Muscle of leg (tissue), 11 donors: ENCODE results near the gene CALM3. TPM values are rescaled to one million over a fixed set of nuclear protein-coding genes. Genes with fewer than 3 reads are reported as not detected.

Experiments used
- DNase-seq: peaks from one replicate; pipeline ENCODE4 v3.0.0; 2013
- H3K27ac ChIP-seq: one replicate; pipeline ENCODE4 v1.5.1; 2013; ENCODE audit warnings: mild to moderate bottlenecking, low read length, control low read depth
- H3K27me3 ChIP-seq: one replicate; pipeline ENCODE4 v1.6.1; 2013; ENCODE audit warnings: low read length; ENCODE audit not compliant: control insufficient read depth, insufficient read depth
- H3K36me3 ChIP-seq: one replicate; pipeline ENCODE4 v1.6.1; 2013; ENCODE audit warnings: low read length; ENCODE audit not compliant: control insufficient read depth, insufficient read depth
- H3K4me1 ChIP-seq: one replicate; pipeline ENCODE4 v1.6.1; 2013; ENCODE audit warnings: low read length; ENCODE audit not compliant: control insufficient read depth, insufficient read depth
- H3K4me3 ChIP-seq: one replicate; pipeline ENCODE4 v1.5.1; 2013; ENCODE audit warnings: low read length, control low read depth
- H3K9me3 ChIP-seq: replicated peaks from 2 replicates; pipeline ENCODE4 v1.6.1; 2013; ENCODE audit warnings: low read depth, low read length; ENCODE audit not compliant: control insufficient read depth
- WGBS: methylation state at CpG from one replicate; pipeline ENCODE4 v1.1.5; 2013; ENCODE audit warnings: missing lambda C conversion rate; ENCODE audit not compliant: insufficient coverage; 5-methylcytosine and 5-hydroxymethylcytosine counted together
- polyA plus RNA-seq, 8 donors: library from polyadenylated mRNA; unstranded; fragments of 120-200 nt; gene quantifications; one replicate each; pipeline versions ENCODE4 v1.2.1 to v1.2.3, GENCODE V29; 2013; ENCODE audit warnings: inconsistent platforms in 1 of 8, low replicate concordance in 1 of 8; ENCODE audit not compliant: insufficient read length in 8 of 8, insufficient read depth in 1 of 8
- total RNA-seq: library from RNA; stranded (reverse); fragments of 120-200 nt; gene quantifications from one replicate; pipeline ENCODE4 v1.2.4, GENCODE V29; 2013

Gene CALM3
- total and polyA plus RNA-seq, 9 donors = 70.8 to 288 (median 242) TPM

GRCh38 chr19:46646402-46646801 is 45.3 kb downstream of the CALM3 start:
- Histone ChIP-seq H3K4me3 (no peak overlapping the region), H3K4me1 (peaks cover 3% of the 10 kb centered on the region), H3K36me3 (peaks cover 7% of the 10 kb centered on the region), H3K9me3 (peaks cover 13% of the 10 kb centered on the region), H3K27me3 (peaks cover 29% of the 10 kb centered on the region), H3K27ac (no peak overlapping the region)
- DNase-seq = no peak
- WGBS = no CpG with 5 or more reads among the region's 3 CpGs

- peaks cover 29% of the 10 kb centered on the region for H3K27me3 ChIP-seq
- peak; percentile 18 for DNase-seq
Measured at GRCh38 chr19:46648060-46648960, 47.2 kb downstream of the CALM3 start.

GRCh38 chr19:46648961-46649960 is 48.1 kb downstream of the CALM3 start:
- H3K36me3 ChIP-seq = peaks cover 14% of the 10 kb centered on the region
- 39% methylated on average over 128 of the region's 144 CpGs for WGBS
- H3K4me3 ChIP-seq = no peak overlapping the region
- H3K9me3 ChIP-seq = peaks cover 13% of the 10 kb centered on the region
- no peak for DNase-seq
- peaks cover 29% of the 10 kb centered on the region for H3K27me3 ChIP-seq
- no peak overlapping the region for H3K27ac ChIP-seq
- peaks cover 3% of the 10 kb centered on the region for H3K4me1 ChIP-seq

More at GRCh38 chr19:46648060-46648960, 47.2 kb downstream of the CALM3 start:
- Histone ChIP-seq H3K36me3 (peaks cover 14% of the 10 kb centered on the region), H3K27ac (no peak overlapping the region), H3K4me1 (peaks cover 3% of the 10 kb centered on the region), H3K9me3 (peaks cover 13% of the 10 kb centered on the region), H3K4me3 (no peak overlapping the region)
- 47% methylated on average over 60 of the region's 63 CpGs for WGBS

- H3K4me3 ChIP-seq = no peak overlapping the region
- WGBS = 89% methylated on average over 5 of the region's 7 CpGs
- DNase-seq = no peak
- H3K27ac ChIP-seq = no peak overlapping the region
- peaks cover 13% of the 10 kb centered on the region for H3K9me3 ChIP-seq
- peaks cover 14% of the 10 kb centered on the region for H3K36me3 ChIP-seq
- no peaks in the 10 kb centered on the region for H3K4me1 ChIP-seq
- peaks cover 29% of the 10 kb centered on the region for H3K27me3 ChIP-seq
Measured at GRCh38 chr19:46650445-46650844, 49.3 kb downstream of the CALM3 start.

- H3K27ac ChIP-seq = peak overlapping the region; percentile 3
- WGBS = 27% methylated on average over 12 of the region's 16 CpGs
Measured at GRCh38 chr19:46654621-46655152, 53.6 kb downstream of the CALM3 start.

GRCh38 chr19:46656541-46656940 is 55.4 kb downstream of the CALM3 start:
- peaks cover 21% of the 10 kb centered on the region for H3K4me1 ChIP-seq
- DNase-seq = no peak
- no peaks in the 10 kb centered on the region for H3K9me3 ChIP-seq
- peaks cover 15% of the 10 kb centered on the region for H3K27me3 ChIP-seq
- H3K27ac ChIP-seq = no peak overlapping the region
- H3K4me3 ChIP-seq = no peak overlapping the region
- H3K36me3 ChIP-seq = peaks cover 7% of the 10 kb centered on the region
- 100% methylated on average over 1 of the region's 5 CpGs for WGBS

More at GRCh38 chr19:46654621-46655152, 53.6 kb downstream of the CALM3 start:
- DNase-seq = peak; percentile 60
- peaks cover 7% of the 10 kb centered on the region for H3K36me3 ChIP-seq
- no peaks in the 10 kb centered on the region for H3K9me3 ChIP-seq
- H3K27me3 ChIP-seq = peaks cover 19% of the 10 kb centered on the region
- H3K4me1 ChIP-seq = peaks cover 10% of the 10 kb centered on the region
- H3K4me3 ChIP-seq = no peak overlapping the region

- peaks cover 18% of the 10 kb centered on the region for H3K27me3 ChIP-seq
Measured at GRCh38 chr19:46659151-46660007, 58.2 kb downstream of the CALM3 start.

GRCh38 chr19:46660008-46660517 is 58.9 kb downstream of the CALM3 start:
- WGBS = 2% methylated on average over 7 of the region's 14 CpGs
- peaks cover 25% of the 10 kb centered on the region for H3K4me1 ChIP-seq
- H3K9me3 ChIP-seq = no peaks in the 10 kb centered on the region
- H3K27ac ChIP-seq = peak overlapping the region; percentile 85
- no peaks in the 10 kb centered on the region for H3K36me3 ChIP-seq
- DNase-seq = peak; percentile 78
- H3K4me3 ChIP-seq = peak overlapping the region; percentile 75
- peaks cover 18% of the 10 kb centered on the region for H3K27me3 ChIP-seq

More at GRCh38 chr19:46659151-46660007, 58.2 kb downstream of the CALM3 start:
- Histone ChIP-seq H3K4me1 (peaks cover 25% of the 10 kb centered on the region), H3K4me3 (peak overlapping the region; percentile 75), H3K27ac (peak overlapping the region; percentile 85), H3K36me3 (no peaks in the 10 kb centered on the region), H3K9me3 (no peaks in the 10 kb centered on the region)
- peak; percentile 72 for DNase-seq
- 2% methylated on average over 7 of the region's 28 CpGs for WGBS
